ENCODE data around the gene TMEM217. TPM values are rescaled to one million over a fixed set of nuclear protein-coding genes. Genes with fewer than 3 reads are reported as not detected.

The TMEM217 gene
- total RNA-seq, 1 donor from 2014 or later = not detected

DNA sequence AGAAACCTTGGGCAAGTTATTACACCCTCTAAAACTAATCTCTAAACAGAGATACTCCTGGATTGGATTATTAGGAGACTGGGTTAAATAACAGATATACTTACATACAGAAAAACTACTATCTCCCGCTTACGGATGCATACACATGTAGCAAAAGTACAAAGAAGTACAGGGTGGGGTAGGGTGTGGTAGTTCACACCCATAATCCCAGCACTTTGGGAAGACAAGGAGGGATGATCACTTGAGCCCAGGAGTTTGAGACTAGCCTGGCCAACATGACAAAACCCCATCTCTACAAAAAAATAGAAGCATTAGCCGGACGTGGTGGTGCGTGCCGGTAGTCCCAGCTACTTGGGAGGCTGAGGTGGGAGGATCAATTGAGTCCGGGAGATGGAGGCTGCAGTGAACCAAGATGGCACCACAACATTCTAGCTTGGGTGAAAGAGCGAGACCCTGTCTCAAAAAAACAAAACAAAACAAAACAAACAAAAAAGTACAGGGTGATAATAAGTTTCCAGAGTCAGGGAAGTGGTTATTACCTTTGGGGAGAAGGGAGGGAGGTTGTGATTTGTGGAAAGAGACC is 79.9 kb downstream of the TMEM217 start:
- intact Hi-C loops (cut with DNase I) = no loop called here
- TF ChIP-seq CTCF (IDR thresholded peaks at IDR 0.05) (no peak), POLR2A (IDR thresholded peaks at IDR 0.05) (no peak)
- H3K4me1 ChIP-seq = peaks cover 22% of the 10 kb centered on the region
- H3K9me3 ChIP-seq = no peaks in the 10 kb centered on the region
- H3K27ac ChIP-seq = no peak overlapping the region
- no peak for DNase-seq (ENCODE audit: extremely low spot score in 2 of 2)
- peaks cover 0 to 25% of the 10 kb centered on the region in 2 donors for H3K36me3 ChIP-seq
- no peak overlapping the region for H3K4me3 ChIP-seq
- no peaks in the 10 kb centered on the region for H3K27me3 ChIP-seq

DNA sequence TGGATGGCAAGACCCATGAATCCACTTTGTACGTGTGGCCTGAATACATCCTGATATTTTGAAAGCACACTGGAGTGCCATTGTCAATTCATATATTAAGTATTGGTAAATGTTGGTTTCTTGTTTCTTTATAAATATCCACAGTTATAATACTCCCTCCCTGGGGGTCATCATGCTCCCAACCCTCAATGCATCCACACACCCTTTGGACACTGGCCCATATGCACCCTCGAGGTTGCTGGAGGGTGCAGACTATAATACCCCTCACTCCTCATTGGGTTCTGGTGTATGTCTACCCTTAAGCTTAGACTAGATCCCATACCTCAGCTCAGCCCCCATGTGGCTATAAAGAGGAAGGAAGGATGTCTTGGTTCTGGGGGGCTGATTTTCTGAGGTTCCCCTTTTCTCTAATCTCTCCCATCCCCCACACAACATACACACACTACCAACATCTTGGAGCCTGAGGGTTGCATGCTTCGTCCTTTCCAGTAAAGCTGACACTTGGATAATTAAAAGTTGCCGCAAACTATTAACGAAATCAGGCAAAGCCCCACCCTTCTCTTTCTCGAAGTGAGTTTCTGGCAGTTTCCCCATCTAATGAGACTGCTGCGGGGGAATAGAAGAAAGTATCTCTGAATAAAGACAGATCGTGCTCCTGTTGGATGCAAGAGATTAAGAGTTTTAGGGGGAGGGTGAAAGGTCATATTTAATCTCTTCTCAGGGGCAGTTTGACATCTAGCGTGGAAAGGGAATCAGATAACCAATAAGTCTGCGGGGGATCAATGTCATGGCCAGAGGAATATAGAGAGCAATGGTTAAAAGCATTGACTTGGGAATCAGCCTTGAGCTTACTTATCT is 80.6 kb downstream of the TMEM217 start:
- DNase-seq (ENCODE audit: extremely low spot score in 2 of 2) = no peak
- peaks cover 0 to 30% of the 10 kb centered on the region in 2 donors for H3K36me3 ChIP-seq
- intact Hi-C loops (cut with DNase I) = no loop called here
- H3K27me3 ChIP-seq = no peaks in the 10 kb centered on the region
- H3K4me3 ChIP-seq = no peak overlapping the region
- H3K27ac ChIP-seq = no peak overlapping the region
- TF ChIP-seq POLR2AphosphoS5 (IDR thresholded peaks at IDR 0.05; ENCODE audit: insufficient read depth in 1 of 2, low read depth in 1 of 2) (no peak), POLR2A (IDR thresholded peaks at IDR 0.05) (no peak), CTCF (IDR thresholded peaks at IDR 0.05) (no peak)
- peaks cover 24% of the 10 kb centered on the region for H3K4me1 ChIP-seq
- no peaks in the 10 kb centered on the region for H3K9me3 ChIP-seq

GRCh38 chr6:37176268-37177076 is 81.5 kb downstream of the TMEM217 start:
- no peak for TF ChIP-seq POLR2A (IDR thresholded peaks at IDR 0.05)
- TF ChIP-seq POLR2AphosphoS5 (IDR thresholded peaks at IDR 0.05; ENCODE audit: insufficient read depth in 1 of 2, low read depth in 1 of 2) = no peak
- no peak for TF ChIP-seq CTCF (IDR thresholded peaks at IDR 0.05)
- Histone ChIP-seq H3K36me3 (peaks cover 0 to 30% of the 10 kb centered on the region in 2 donors), H3K27me3 (no peaks in the 10 kb centered on the region), H3K4me3 (no peak overlapping the region), H3K9me3 (no peaks in the 10 kb centered on the region), H3K4me1 (peaks cover 24% of the 10 kb centered on the region), H3K27ac (no peak overlapping the region)
- DNase-seq (ENCODE audit: extremely low spot score in 2 of 2) = no peak
- intact Hi-C loops (cut with DNase I) = no loop called here

DNA sequence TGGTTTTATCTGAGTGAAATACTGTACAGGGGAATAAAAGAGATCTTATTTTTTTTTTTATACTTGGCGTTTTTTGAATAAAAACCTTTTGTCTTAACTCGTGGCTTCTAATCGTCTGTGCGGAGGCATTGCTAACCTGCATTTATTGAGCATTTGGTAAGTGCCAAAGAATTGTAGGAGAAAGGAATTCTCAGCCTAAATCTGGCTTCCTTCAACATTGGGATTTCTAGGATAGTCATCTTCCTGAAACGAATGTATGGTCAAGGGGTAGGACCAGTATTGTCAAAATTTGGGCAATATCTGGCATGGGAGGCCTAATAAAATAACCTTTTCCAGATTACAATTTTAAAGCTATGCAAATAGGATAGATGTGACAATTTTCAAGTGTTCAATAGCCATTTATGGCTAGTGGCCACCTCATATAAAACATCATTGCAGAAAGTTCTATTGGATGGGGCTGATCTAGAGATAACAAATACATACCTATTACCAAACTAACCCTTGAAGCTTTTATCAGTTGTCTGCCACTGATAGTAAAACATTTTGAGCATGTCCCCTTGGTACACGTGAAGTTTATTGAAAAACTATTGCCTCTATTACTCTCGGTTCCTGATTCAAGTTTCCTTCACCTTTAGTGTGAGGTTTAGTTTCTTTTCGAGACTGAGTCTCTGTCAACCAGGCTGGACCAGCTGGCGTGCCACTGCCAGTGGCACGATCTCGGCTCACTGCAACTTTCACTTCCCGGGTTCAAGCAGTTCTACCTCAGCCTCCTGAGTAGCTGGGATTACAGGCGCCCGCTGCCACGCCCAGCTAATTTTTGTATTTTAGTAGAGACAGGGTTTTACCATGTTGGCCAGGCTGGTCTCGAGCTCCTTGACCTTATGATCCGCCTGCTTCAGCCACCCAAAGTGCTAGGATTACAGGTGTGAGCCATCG is 82.3 kb downstream of the TMEM217 start:
- Histone ChIP-seq H3K27ac (no peak overlapping the region), H3K36me3 (peaks cover 0 to 30% of the 10 kb centered on the region in 2 donors), H3K4me3 (no peak overlapping the region), H3K27me3 (no peaks in the 10 kb centered on the region), H3K4me1 (peaks cover 24% of the 10 kb centered on the region), H3K9me3 (no peaks in the 10 kb centered on the region)
- DNase-seq (ENCODE audit: extremely low spot score in 2 of 2) = no peak
- TF ChIP-seq POLR2A (IDR thresholded peaks at IDR 0.05) = no peak
- no peak for TF ChIP-seq CTCF (IDR thresholded peaks at IDR 0.05)
- no peak for TF ChIP-seq POLR2AphosphoS5 (IDR thresholded peaks at IDR 0.05; ENCODE audit: insufficient read depth in 1 of 2, low read depth in 1 of 2)
- intact Hi-C loops (cut with DNase I) = no loop called here
